Activated T-helper 17 cell treated with anti-CD3 and anti-CD28 coated beads, Interleukin-2, amount 50 U/mL, for 72 hours (primary cell): ENCODE measurements around the gene IFI27. TPM values are rescaled to one million over a fixed set of nuclear protein-coding genes. Genes with fewer than 3 reads are reported as not detected.

ENCODE experiments used
- ATAC-seq: fragments of 150-1000 bp; cut with Tn5 transposase; replicated peaks from 2 replicates; pipeline ENCODE4 v1.10.0; 2021; ENCODE audit warnings: mild to moderate bottlenecking, moderate library complexity
- H3K27ac Mint-ChIP-seq: one replicate; pipeline ENCODE4 v1.8.0; 2022; ENCODE audit warnings: mixed read lengths
- H3K27me3 Mint-ChIP-seq: one replicate; pipeline ENCODE4 v1.8.0; 2022; ENCODE audit warnings: mixed read lengths
- H3K36me3 Mint-ChIP-seq: one replicate; pipeline ENCODE4 v1.8.0; 2022; ENCODE audit warnings: low read depth, mild to moderate bottlenecking, mixed read lengths
- H3K4me1 Mint-ChIP-seq: one replicate; pipeline ENCODE4 v1.8.0; 2022; ENCODE audit warnings: mixed read lengths
- H3K4me3 Mint-ChIP-seq: one replicate; pipeline ENCODE4 v1.8.0; 2022; ENCODE audit warnings: mild to moderate bottlenecking, mixed read lengths
- H3K9me3 Mint-ChIP-seq: one replicate; pipeline ENCODE4 v1.8.0; 2022; ENCODE audit warnings: mixed read lengths
- total RNA-seq, 2 donors: library from RNA; stranded (reverse); gene quantifications; one replicate each; pipeline ENCODE4 v1.2.3, GENCODE V29; 2022

IFI27 gene
- total RNA-seq, 2 donors from 2014 or later = 2.1 to 3.0 TPM

GRCh38 chr14:94125659-94126418, 15.3 kb downstream of the IFI27 start:
- H3K9me3 Mint-ChIP-seq = peaks cover 12% of the 10 kb centered on the region
- ATAC-seq = no peak
- H3K36me3 Mint-ChIP-seq = no peaks in the 10 kb centered on the region
- H3K4me1 Mint-ChIP-seq = peaks cover 16% of the 10 kb centered on the region
- no peak overlapping the region for H3K4me3 Mint-ChIP-seq
- H3K27me3 Mint-ChIP-seq = peaks cover 1% of the 10 kb centered on the region
- peak overlapping the region; percentile 7 for H3K27ac Mint-ChIP-seq

DNA sequence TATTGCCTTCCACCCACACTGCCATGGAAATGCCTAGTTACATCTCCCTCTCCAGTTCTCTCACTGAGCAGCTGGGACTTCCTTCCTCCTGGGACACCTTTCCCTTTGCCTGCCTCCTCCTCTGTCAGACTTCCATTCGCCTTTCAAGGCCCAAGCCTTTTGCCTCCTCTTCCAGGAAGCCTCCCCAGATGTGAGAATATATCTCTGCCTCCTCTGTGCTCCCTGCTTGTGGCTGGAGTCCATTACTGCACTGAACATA, 15.8 kb downstream of the IFI27 start:
- Mint-ChIP-seq H3K36me3 (no peaks in the 10 kb centered on the region), H3K9me3 (peaks cover 10% of the 10 kb centered on the region), H3K27me3 (no peaks in the 10 kb centered on the region), H3K4me1 (peaks cover 16% of the 10 kb centered on the region), H3K27ac (peak overlapping the region; percentile 7), H3K4me3 (no peak overlapping the region)
- ATAC-seq = no peak

DNA sequence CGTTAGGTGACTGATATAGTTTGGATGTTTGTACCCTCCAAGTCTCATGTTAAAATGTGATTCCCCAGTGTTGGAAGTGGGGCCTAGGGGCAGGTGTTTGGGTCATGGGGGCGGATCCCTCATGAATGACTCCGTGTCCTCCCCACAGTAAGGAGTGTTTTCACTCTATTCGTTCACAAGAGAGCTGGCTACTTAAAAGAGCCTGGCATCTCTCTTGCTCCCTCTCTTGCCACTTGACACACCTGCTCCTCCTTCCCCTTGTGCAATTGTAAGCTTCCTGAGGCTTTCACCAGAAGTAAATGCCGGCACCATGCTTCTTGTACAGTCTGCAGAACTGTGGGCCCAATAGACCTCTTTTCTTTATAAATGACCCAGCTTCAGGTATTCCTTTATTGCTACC, 16.3 kb downstream of the IFI27 start:
- Mint-ChIP-seq H3K36me3 (no peaks in the 10 kb centered on the region), H3K27me3 (no peaks in the 10 kb centered on the region), H3K27ac (peak overlapping the region; percentile 70), H3K4me1 (peaks cover 16% of the 10 kb centered on the region), H3K4me3 (no peak overlapping the region), H3K9me3 (peaks cover 7% of the 10 kb centered on the region)
- ATAC-seq = no peak

DNA sequence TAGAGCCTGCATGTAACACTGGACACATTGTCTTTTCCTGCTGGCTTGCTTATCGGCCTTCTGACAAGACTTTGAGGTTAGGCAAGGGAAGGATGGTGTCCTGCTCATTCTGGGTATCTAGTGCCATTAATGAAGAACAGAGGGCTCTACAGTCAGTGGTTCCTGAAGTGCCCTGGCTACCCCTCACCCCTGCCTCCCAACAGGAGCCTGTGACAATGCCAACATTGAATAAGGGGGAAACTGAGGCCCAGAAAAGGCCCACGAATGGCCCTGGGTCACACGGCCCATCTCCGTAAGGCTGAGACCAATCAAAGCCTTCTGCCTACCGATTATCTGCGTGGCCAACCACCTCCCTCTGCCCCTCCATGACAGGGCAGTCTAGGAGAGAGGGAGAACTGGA, 16.8 kb downstream of the IFI27 start:
- H3K27me3 Mint-ChIP-seq = no peaks in the 10 kb centered on the region
- peaks cover 16% of the 10 kb centered on the region for H3K4me1 Mint-ChIP-seq
- no peaks in the 10 kb centered on the region for H3K36me3 Mint-ChIP-seq
- no peak for ATAC-seq
- H3K9me3 Mint-ChIP-seq = peaks cover 4% of the 10 kb centered on the region
- peak overlapping the region; percentile 70 for H3K27ac Mint-ChIP-seq
- peak overlapping the region; percentile 94 for H3K4me3 Mint-ChIP-seq

DNA sequence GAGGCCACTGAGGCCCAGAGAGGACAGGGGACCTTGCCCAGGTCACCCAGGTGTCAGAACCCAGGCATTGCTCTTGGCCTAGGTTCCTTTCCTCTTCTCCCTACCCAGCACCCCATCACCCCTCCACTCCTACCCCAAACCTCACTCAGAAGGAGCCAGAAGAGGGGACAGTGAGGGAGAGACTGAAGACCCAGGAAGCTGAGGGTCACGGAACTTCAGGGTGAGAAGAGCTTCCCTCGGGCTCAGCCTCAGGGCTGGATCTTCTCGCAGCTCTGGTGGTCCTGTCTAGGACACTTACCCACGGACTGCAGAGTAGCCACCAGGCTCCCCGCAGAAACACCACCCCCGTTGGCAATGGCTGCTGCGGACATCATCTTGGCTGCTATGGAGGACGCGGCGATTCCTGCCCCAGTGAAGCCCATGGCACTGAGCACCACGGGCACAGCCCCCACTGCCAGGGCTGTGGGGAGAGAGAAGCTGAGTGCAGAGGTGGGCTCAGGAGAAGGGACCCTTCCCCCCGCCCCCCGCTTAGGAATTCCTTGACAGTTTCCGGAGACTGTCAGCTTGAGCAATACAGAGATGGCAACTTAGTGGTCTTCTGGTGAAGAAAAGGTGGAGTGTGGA, 17.8 kb downstream of the IFI27 start:
- Mint-ChIP-seq H3K27ac (peak overlapping the region; percentile 74), H3K4me3 (peak overlapping the region; percentile 94), H3K4me1 (peaks cover 16% of the 10 kb centered on the region), H3K36me3 (no peaks in the 10 kb centered on the region), H3K27me3 (no peaks in the 10 kb centered on the region), H3K9me3 (no peaks in the 10 kb centered on the region)
- no peak for ATAC-seq

- H3K4me1 Mint-ChIP-seq = peaks cover 16% of the 10 kb centered on the region
- peak within 1 kb of the TSS; percentile 74 for H3K27ac Mint-ChIP-seq
- H3K36me3 Mint-ChIP-seq = no peaks in the 10 kb centered on the region
- H3K27me3 Mint-ChIP-seq = no peaks in the 10 kb centered on the region
- peak; percentile 98 for ATAC-seq
- no peaks in the 10 kb centered on the region for H3K9me3 Mint-ChIP-seq
- peak within 1 kb of the TSS; percentile 94 for H3K4me3 Mint-ChIP-seq
Measured at GRCh38 chr14:94129111-94129757, 18.7 kb downstream of the IFI27 start, which contains the start of gene IFI27L2. TSS of gene IFI27L2 (minus strand) at chr14:94129604. CDS start at chr14:94129564, 40 bp downstream.

- ATAC-seq = peak; percentile 67
- H3K4me1 Mint-ChIP-seq = peaks cover 16% of the 10 kb centered on the region
- H3K36me3 Mint-ChIP-seq = no peaks in the 10 kb centered on the region
- H3K27ac Mint-ChIP-seq = peak overlapping the region; percentile 74
- H3K27me3 Mint-ChIP-seq = no peaks in the 10 kb centered on the region
- H3K9me3 Mint-ChIP-seq = no peaks in the 10 kb centered on the region
- H3K4me3 Mint-ChIP-seq = peak overlapping the region; percentile 94
Measured at GRCh38 chr14:94129758-94130414, 19.4 kb downstream of the IFI27 start.

DNA sequence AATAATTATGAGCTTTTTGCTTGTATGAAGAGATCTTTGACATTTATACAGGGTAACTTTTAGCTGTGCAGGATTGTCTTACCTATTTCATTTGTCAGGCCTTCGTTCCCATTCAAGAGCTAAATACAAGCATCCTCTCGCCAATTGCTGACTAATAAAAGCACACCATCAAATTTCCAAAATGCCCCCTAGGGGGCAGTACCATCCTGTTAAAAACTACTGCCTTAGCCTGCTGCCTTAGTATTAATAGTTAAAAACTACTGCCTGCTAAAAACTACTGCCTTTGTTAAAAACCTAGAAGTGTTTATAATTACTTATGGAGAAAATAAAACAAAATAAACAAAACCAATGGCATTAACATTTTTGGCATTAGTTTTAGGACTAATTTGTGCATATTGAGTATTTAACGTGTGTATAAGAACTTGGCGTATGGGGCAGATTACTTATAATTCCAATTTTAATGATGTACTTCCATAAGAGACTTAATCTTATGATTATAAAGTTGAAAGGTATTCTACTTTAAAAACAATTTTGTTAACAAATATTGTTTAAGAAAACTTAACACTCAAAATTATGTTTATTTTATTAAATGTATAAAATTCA, 21.9 kb downstream of the IFI27 start:
- Mint-ChIP-seq H3K9me3 (no peaks in the 10 kb centered on the region), H3K4me3 (no peak overlapping the region), H3K36me3 (no peaks in the 10 kb centered on the region), H3K27me3 (no peaks in the 10 kb centered on the region), H3K27ac (no peak overlapping the region), H3K4me1 (peaks cover 16% of the 10 kb centered on the region)
- ATAC-seq = no peak

GRCh38 chr14:94135476-94135875, 24.9 kb downstream of the IFI27 start:
- no peaks in the 10 kb centered on the region for H3K9me3 Mint-ChIP-seq
- no peak for ATAC-seq

DNA sequence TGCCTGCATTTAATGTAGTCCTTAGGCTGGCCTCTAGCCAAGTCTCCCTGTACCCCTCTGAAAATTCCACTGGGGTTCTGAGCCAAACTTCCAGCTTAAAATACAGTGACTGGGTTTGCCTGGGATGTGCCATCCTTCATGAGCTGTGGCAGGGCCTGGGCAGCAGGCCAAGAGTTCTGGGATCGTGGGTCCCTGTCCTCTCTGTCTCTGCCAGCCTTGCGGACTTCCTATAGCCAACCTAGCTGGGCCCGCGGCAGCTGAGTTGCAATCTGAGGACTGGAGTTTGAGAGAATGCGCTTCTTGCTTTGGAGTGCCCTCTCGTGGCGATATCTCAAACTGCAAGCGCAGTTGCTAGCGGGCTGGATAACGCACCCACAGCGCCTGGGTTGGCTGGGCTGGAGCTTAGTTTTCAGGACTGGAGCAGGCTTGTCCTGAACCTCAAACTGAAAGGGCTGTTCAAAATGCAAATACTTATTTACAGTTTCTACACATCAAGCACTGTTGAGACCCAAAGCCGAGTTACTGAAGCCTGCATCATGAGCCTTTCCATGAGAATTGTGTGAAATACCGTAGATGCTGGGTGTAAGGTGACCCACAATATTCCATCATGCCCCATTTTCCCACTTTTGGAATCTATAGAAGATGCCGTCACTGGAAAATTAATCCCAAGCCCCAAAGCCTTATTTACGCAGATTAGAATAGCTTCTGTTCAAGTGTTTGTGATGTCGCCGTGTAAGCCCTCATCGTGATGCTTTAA, 26.2 kb downstream of the IFI27 start:
- Mint-ChIP-seq H3K4me1 (no peaks in the 10 kb centered on the region), H3K4me3 (no peak overlapping the region), H3K27ac (no peak overlapping the region), H3K27me3 (peaks cover 3% of the 10 kb centered on the region), H3K9me3 (no peaks in the 10 kb centered on the region), H3K36me3 (no peaks in the 10 kb centered on the region)
- peak; percentile 96 for ATAC-seq

More at GRCh38 chr14:94135476-94135875, 24.9 kb downstream of the IFI27 start:
- Mint-ChIP-seq H3K4me1 (no peaks in the 10 kb centered on the region), H3K36me3 (no peaks in the 10 kb centered on the region), H3K4me3 (no peak overlapping the region), H3K27me3 (peaks cover 3% of the 10 kb centered on the region), H3K27ac (no peak overlapping the region)

GRCh38 chr14:94138251-94138650, 27.7 kb downstream of the IFI27 start:
- no peak overlapping the region for H3K27ac Mint-ChIP-seq
- ATAC-seq = no peak
- H3K9me3 Mint-ChIP-seq = no peaks in the 10 kb centered on the region
- H3K4me1 Mint-ChIP-seq = no peaks in the 10 kb centered on the region
- H3K4me3 Mint-ChIP-seq = no peak overlapping the region
- H3K36me3 Mint-ChIP-seq = no peaks in the 10 kb centered on the region
- H3K27me3 Mint-ChIP-seq = peaks cover 3% of the 10 kb centered on the region

GRCh38 chr14:94139006-94139405, 28.5 kb downstream of the IFI27 start:
- no peak for ATAC-seq
- no peaks in the 10 kb centered on the region for H3K9me3 Mint-ChIP-seq
- no peak overlapping the region for H3K4me3 Mint-ChIP-seq
- no peaks in the 10 kb centered on the region for H3K4me1 Mint-ChIP-seq
- H3K27ac Mint-ChIP-seq = no peak overlapping the region
- peaks cover 3% of the 10 kb centered on the region for H3K27me3 Mint-ChIP-seq
- no peaks in the 10 kb centered on the region for H3K36me3 Mint-ChIP-seq

DNA sequence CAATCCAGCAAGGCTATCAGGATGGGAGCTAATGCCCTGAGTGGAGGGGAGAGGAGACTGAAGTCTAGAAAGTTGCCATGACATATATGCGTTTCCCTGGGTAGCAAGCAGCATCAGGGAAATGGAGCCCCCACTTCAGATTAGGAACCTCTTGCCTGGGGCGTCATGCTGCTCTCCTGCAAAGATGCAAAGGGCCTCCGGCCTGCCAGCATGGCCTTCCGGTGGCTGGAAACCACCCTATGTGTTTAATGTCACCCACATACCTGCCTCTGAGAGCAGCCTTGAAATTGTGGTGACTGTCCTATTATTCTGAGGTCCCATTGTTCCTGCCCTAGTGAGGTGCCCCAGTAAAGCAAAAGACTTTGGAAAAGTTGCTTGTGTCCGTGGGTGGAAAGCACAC, 28.9 kb downstream of the IFI27 start:
- ATAC-seq = no peak
- no peaks in the 10 kb centered on the region for H3K9me3 Mint-ChIP-seq
- peaks cover 2% of the 10 kb centered on the region for H3K4me1 Mint-ChIP-seq
- H3K4me3 Mint-ChIP-seq = no peak overlapping the region
- H3K27ac Mint-ChIP-seq = no peak overlapping the region
- H3K27me3 Mint-ChIP-seq = peaks cover 3% of the 10 kb centered on the region
- H3K36me3 Mint-ChIP-seq = no peaks in the 10 kb centered on the region

GRCh38 chr14:94142247-94142646, 31.7 kb downstream of the IFI27 start:
- ATAC-seq = no peak
- no peaks in the 10 kb centered on the region for H3K36me3 Mint-ChIP-seq

More at GRCh38 chr14:94142247-94142646, 31.7 kb downstream of the IFI27 start:
- Mint-ChIP-seq H3K27me3 (peaks cover 3% of the 10 kb centered on the region), H3K4me3 (no peak overlapping the region), H3K27ac (no peak overlapping the region), H3K9me3 (no peaks in the 10 kb centered on the region), H3K4me1 (peaks cover 12% of the 10 kb centered on the region)
